Right forelimb (tissue), 1 donor: Measurements from ENCODE around the gene RSRC1.
"Not testable (repeated sequence)": the region's sequence is repeated elsewhere in the genome, so short reads cannot be mapped to it uniquely, and the experiment has no call there.

Experiments used
- DNase-seq: peaks from one replicate; pipeline ENCODE4 v3.0.0-alpha.2; 2018

Gene RSRC1

GRCh38 chr3:158483701-158484235 is 373.9 kb downstream of the RSRC1 start:
- no peak for DNase-seq

GRCh38 chr3:158486200-158486599 is 376.3 kb downstream of the RSRC1 start:
- no peak for DNase-seq

- no peak for DNase-seq
These were observed 378.8 kb downstream of the RSRC1 start for GRCh38 chr3:158488670-158489069.

GRCh38 chr3:158489181-158489580 is 379.3 kb downstream of the RSRC1 start:
- DNase-seq, result no peak

- DNase-seq, result no peak
These were observed 382.1 kb downstream of the RSRC1 start for GRCh38 chr3:158491968-158492367.

DNA sequence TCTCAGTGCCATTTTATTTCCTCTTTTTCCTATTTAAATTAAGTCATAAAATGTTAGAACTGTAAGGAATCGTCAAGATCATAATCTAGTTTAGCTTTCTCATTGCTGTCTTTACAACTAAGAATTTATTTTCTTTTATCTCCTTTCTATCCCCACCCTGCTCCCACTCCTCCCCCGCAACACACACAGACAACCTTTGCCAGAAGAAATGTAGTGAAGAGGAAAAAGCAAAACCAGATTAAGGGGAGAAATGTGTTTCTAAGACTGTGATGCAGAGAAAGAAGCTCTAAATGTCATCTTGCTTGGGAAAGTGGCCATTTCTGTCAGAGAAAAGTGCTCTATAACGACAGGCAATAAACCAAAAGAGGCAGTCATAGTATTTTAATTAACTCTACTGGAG is 382.8 kb downstream of the RSRC1 start:
- DNase-seq, result no peak

GRCh38 chr3:158493931-158494330 is 384.0 kb downstream of the RSRC1 start:
- no peak for DNase-seq

- no peak for DNase-seq
These were observed 384.8 kb downstream of the RSRC1 start for GRCh38 chr3:158494673-158495072.

GRCh38 chr3:158495398-158495902 is 385.6 kb downstream of the RSRC1 start:
- DNase-seq, result not testable (repeated sequence)

DNA sequence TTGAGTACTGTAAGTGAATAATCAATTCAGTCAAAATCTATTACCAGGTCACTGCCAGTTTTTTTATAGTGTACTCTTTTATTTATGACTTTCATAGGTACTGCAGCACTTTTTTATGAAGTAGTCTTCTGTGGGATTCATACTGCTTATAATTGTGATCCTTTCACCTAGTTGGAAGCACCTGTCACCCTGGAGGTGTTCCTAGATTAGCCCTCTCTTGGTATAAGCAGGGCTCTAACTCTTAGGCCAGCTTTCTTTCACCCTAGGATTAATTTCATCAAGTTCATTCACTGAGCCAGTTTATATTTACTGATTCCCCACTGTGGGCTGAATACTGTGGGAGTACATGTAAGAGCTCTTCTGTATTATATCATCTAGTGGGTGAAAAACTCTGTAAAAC is 395.2 kb downstream of the RSRC1 start:
- DNase-seq, result no peak

GRCh38 chr3:158506456-158506855 is 396.6 kb downstream of the RSRC1 start:
- no peak for DNase-seq

DNA sequence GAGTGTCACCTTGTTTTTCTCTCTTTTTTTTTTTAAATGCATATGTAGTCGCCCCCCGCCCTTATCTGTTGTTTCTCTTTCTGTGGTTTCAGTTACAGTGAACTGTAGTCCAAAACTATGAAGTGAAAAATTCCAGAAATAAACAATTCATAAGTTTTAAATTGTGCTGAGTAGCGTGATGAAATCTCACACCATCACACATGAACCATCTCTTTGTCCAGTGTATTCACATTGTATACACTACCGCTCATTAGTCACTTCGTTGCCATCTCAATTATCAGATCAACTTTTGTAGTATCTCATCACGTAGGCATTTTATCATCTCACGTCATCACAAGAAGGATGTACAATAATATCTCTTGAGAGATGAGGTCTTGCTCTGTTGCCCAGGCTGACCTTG is 398.6 kb downstream of the RSRC1 start:
- DNase-seq, result no peak

DNA sequence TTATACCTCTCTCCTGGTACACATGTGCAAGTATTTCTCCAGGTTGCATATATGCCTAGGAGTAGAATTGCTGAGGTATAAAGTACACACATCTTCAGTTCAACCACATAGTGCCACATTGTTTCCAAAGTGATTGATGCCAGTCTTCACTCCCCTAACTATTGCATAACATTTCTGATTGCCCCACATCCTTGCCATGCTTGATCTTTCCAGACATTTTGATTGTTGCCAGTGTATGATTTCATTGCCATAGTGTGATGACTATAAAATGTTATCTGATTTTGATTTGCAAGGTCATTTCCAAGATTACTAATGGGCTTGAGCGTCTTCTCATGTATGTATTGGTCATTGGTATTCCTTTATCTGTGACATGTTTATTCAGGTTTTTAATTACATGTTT is 400.0 kb downstream of the RSRC1 start:
- no peak for DNase-seq

DNA sequence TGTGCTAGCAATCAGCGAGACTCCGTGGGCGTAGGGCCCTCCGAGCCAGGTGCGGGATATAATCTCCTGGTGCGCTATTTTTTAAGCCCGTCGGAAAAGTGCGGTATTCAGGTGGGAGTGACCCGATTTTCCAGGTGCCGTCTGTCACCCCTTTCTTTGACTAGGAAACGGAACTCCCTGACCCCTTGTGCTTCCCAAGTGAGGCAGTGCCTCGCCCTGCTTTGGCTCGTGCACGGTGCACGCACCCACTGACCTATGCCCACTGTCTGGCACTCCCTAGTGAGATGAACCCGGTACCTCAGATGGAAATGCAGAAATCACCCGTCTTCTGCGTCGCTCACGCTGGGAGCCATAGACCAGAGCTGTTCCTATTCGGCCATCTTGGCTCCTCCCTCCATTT is 406.8 kb downstream of the RSRC1 start:
- not testable (repeated sequence) for DNase-seq

GRCh38 chr3:158519776-158520175 is 409.9 kb downstream of the RSRC1 start:
- no peak for DNase-seq

DNA sequence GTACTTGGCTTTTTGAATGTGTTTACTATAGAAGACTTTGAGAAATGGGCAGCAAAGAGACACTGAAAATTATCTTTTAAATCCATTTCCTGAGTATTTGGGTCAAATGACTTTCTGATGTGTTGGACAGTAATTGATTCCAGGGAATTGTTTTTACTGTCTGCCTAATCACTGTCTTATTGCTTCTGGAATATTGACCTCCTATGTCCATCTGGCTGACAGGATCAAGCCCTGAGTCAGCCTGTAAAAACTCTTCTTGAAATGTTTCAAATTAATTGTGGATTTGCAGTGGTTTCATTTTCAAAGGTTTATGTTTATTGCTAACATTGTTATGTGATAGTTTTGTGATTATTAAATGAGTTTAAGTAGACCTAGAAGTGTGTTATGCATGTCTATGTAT is 410.5 kb downstream of the RSRC1 start:
- no peak for DNase-seq

GRCh38 chr3:158522221-158523136 is 412.6 kb downstream of the RSRC1 start:
- no peak for DNase-seq

DNA sequence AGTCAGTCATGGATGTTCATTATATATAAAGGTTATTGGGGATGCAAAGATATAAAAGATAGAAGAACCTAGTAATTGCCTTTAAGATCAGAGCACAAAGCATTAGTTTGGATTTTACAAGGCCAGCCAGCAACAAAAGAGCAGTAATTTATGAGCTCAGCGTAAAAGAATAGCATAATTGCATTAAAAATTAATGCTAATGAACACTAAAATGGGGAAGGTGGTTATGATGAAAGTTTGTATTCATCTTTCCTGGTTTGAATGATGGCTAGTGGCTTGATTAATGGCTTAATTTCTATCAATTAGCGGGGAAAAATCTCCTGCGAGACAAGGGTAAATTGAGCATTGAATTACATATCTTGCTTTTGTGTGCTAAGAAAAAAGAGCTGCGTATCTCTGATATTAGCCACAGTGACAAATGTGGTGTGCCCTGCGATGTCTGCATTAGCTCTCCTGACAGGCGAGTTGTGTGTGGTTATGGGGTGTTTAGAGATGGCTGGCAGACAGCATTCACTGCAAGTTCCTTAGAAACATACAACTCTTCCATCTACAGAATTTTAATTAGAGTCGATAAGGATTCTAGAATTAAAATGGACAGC is 418.3 kb downstream of the RSRC1 start:
- no peak for DNase-seq

- no peak for DNase-seq
These were observed 421.4 kb downstream of the RSRC1 start for GRCh38 chr3:158531334-158531733.

DNA sequence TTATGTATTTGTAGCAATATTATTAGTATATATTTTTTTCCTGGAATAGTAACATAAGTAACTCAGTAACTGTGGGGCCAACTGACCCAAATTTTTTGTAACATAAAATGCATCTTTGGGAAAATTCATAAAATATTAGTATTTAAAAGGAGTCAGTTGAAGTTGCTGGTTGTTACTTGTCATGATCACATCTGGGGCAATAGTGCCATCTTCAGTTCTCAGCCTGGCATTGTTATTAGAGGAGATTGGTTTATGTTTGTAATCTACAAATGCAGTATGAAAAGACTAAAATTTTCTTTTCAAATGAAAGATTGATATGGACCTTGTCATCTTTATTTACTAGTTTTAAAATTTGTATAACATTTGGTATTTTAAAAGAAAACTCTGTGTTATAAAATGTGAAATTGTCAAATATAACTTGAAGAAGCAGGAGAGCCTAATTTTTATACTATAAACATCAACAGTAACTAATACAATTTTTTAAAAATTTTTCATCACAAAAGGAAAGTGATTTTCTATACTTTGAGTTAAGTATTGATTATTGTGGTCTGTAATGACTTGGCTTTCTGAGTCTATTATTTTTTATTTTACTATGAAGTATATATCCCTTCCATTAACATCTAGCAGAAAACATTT is 422.3 kb downstream of the RSRC1 start:
- DNase-seq, result no peak

- DNase-seq, result no peak
These were observed 426.0 kb downstream of the RSRC1 start for GRCh38 chr3:158535918-158536317.

DNA sequence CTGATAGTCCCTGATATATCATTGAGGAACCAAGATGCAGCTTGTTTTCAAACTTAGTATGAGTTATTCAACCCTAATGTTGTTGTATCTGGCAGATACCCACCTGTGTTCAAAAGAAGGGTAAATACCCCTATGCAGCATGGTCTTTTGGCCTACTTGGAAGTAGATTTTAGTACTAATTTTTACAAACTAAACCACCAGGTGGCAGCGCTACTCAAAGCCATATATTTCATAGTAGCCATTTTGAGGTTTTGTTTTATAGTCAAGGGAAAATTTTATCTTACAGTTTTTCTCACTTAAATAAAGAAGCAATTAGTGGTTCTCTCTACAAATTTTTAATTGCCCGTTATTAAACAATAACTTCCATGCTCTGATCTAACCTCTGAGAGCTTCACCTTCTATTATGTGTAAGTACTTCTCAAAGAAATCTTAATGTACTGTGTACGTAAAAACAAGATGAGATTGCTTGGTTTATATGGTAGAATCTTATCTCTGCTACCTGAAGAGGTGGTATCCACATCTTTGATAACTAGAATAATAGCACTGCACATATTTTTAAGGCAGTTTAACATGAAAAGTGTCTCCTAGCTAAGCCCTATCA is 429.6 kb downstream of the RSRC1 start:
- no peak for DNase-seq

GRCh38 chr3:158540066-158540465 is 430.2 kb downstream of the RSRC1 start:
- DNase-seq, result no peak
